ENCODE data around the gene PCP4.

The PCP4 gene

GRCh38 chr21:39961251-39961650 is 94.0 kb downstream of the PCP4 start:
- Histone ChIP-seq H3K4me1 (ENCODE audit: insufficient read depth, poor library complexity, severe bottlenecking) (no peaks in the 10 kb centered on the region), H3K9me3 (ENCODE audit: severe bottlenecking) (no peaks in the 10 kb centered on the region), H3K4me3 (ENCODE audit: severe bottlenecking) (no peak overlapping the region), H3K27me3 (ENCODE audit: insufficient read depth, poor library complexity, severe bottlenecking) (peaks cover 3% of the 10 kb centered on the region), H3K36me3 (ENCODE audit: low read depth) (no peaks in the 10 kb centered on the region), H3K27ac (ENCODE audit: poor library complexity, severe bottlenecking) (no peak overlapping the region)
- no peak for TF ChIP-seq CTCF (IDR thresholded peaks at IDR 0.05; ENCODE audit: poor library complexity, severe bottlenecking)
- ATAC-seq (ENCODE audit: low read depth), result no peak; the same call in 2 of the 3 replicates
- DNase-seq (ENCODE audit: low spot score), result no peak

- Histone ChIP-seq H3K4me1 (ENCODE audit: insufficient read depth, poor library complexity, severe bottlenecking) (no peaks in the 10 kb centered on the region), H3K4me3 (ENCODE audit: severe bottlenecking) (no peak overlapping the region), H3K27ac (ENCODE audit: poor library complexity, severe bottlenecking) (no peak overlapping the region), H3K36me3 (ENCODE audit: low read depth) (no peaks in the 10 kb centered on the region), H3K9me3 (ENCODE audit: severe bottlenecking) (no peaks in the 10 kb centered on the region), H3K27me3 (ENCODE audit: insufficient read depth, poor library complexity, severe bottlenecking) (no peaks in the 10 kb centered on the region)
- no peak for TF ChIP-seq CTCF (IDR thresholded peaks at IDR 0.05; ENCODE audit: poor library complexity, severe bottlenecking)
- ATAC-seq (ENCODE audit: low read depth), result no peak
- no peak for DNase-seq (ENCODE audit: low spot score)
Measured at GRCh38 chr21:39965026-39965425, 97.8 kb downstream of the PCP4 start.

GRCh38 chr21:39966786-39967185 is 99.5 kb downstream of the PCP4 start:
- no peaks in the 10 kb centered on the region for H3K36me3 ChIP-seq (ENCODE audit: low read depth)
- H3K4me1 ChIP-seq (ENCODE audit: insufficient read depth, poor library complexity, severe bottlenecking), result no peaks in the 10 kb centered on the region
- H3K9me3 ChIP-seq (ENCODE audit: severe bottlenecking), result no peaks in the 10 kb centered on the region
- no peak for TF ChIP-seq CTCF (IDR thresholded peaks at IDR 0.05; ENCODE audit: poor library complexity, severe bottlenecking)
- no peaks in the 10 kb centered on the region for H3K27me3 ChIP-seq (ENCODE audit: insufficient read depth, poor library complexity, severe bottlenecking)
- DNase-seq (ENCODE audit: low spot score), result no peak
- ATAC-seq (ENCODE audit: low read depth), result no peak
- H3K27ac ChIP-seq (ENCODE audit: poor library complexity, severe bottlenecking), result no peak overlapping the region
- H3K4me3 ChIP-seq (ENCODE audit: severe bottlenecking), result no peak overlapping the region

- no peaks in the 10 kb centered on the region for H3K9me3 ChIP-seq (ENCODE audit: severe bottlenecking)
- H3K4me3 ChIP-seq (ENCODE audit: severe bottlenecking), result no peak overlapping the region
Measured at GRCh38 chr21:39968010-39968409, 100.8 kb downstream of the PCP4 start.

More at GRCh38 chr21:39968010-39968409, 100.8 kb downstream of the PCP4 start:
- Histone ChIP-seq H3K27me3 (ENCODE audit: insufficient read depth, poor library complexity, severe bottlenecking) (no peaks in the 10 kb centered on the region), H3K4me1 (ENCODE audit: insufficient read depth, poor library complexity, severe bottlenecking) (no peaks in the 10 kb centered on the region), H3K36me3 (ENCODE audit: low read depth) (no peaks in the 10 kb centered on the region), H3K27ac (ENCODE audit: poor library complexity, severe bottlenecking) (no peak overlapping the region)
- ATAC-seq (ENCODE audit: low read depth) (no peak), DNase-seq (ENCODE audit: low spot score) (no peak)
- TF ChIP-seq CTCF (IDR thresholded peaks at IDR 0.05; ENCODE audit: poor library complexity, severe bottlenecking), result no peak

Measured in RWPE2 (cell line).